Heart left ventricle (tissue), 13 donors: ENCODE data around the gene NFKB2.

Source experiments
- POLR2A ChIP-seq, 2 donors: fragments of 450-650 bp; IDR thresholded peaks; one replicate each; pipeline ENCODE4 v1.6.1; 2017; ENCODE audit warnings: antibody characterized with exemption in 2 of 2, mild to moderate bottlenecking in 2 of 2, moderate library complexity in 2 of 2
- TF ChIP-seq, protein P1 (sequence below), 12 donors: fragments of 200-600 bp; sonication (generic) in 4 of 12; IDR thresholded peaks; one replicate each; pipeline versions ENCODE4 v1.5.0 to v1.8.0; 2018 to 2022; ENCODE audit warnings: antibody characterized with exemption in 12 of 12, mild to moderate bottlenecking in 5 of 12
- donor health status: ischemic (EF 13 %, LVEDD 7.1; RV severe dilation, severe dysfunction).
- donor health status: DM: no; HTN: yes; CAD: no.
- donor health status: DM: no; HTN: no; CAD: no.
- donor health status: ischemic (EF 25% LVEDD 6.9; RV normal size, moderate dysfunction).
- donor health status: ischemic (EF 25% LVEDD 5.7; RV mildly dilated, moderate dysfunction).
- donor health status: ischemic (EF 35%, LVEDD 5.7; RV mildly dilated, moderate dysfunction).
- donor health status: nonischemic (EF 11% LVEDD 7.7; RV severe dilation, severe dysfunction).
- donor health status: DM: yes; HTN: yes; CAD: no.
- donor health status: PGD.
- donor health status: ischemic (EF 29% LVEDD 5.4; RV normal size, mild dysfunction).
- donor health status: nonischemic (EF 23%, LVEDD 6.1; RV moderate dilation, normal function).

GRCh38 chr10:102400598-102401341, 5.3 kb downstream of the NFKB2 start:
- TF ChIP-seq, protein P1, sequence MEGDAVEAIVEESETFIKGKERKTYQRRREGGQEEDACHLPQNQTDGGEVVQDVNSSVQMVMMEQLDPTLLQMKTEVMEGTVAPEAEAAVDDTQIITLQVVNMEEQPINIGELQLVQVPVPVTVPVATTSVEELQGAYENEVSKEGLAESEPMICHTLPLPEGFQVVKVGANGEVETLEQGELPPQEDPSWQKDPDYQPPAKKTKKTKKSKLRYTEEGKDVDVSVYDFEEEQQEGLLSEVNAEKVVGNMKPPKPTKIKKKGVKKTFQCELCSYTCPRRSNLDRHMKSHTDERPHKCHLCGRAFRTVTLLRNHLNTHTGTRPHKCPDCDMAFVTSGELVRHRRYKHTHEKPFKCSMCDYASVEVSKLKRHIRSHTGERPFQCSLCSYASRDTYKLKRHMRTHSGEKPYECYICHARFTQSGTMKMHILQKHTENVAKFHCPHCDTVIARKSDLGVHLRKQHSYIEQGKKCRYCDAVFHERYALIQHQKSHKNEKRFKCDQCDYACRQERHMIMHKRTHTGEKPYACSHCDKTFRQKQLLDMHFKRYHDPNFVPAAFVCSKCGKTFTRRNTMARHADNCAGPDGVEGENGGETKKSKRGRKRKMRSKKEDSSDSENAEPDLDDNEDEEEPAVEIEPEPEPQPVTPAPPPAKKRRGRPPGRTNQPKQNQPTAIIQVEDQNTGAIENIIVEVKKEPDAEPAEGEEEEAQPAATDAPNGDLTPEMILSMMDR (IDR thresholded peaks at IDR 0.05), result no peak
- TF ChIP-seq POLR2A (IDR thresholded peaks at IDR 0.05), result no peak
